ENCODE results near the gene KCNK16.

KCNK16 gene

DNA sequence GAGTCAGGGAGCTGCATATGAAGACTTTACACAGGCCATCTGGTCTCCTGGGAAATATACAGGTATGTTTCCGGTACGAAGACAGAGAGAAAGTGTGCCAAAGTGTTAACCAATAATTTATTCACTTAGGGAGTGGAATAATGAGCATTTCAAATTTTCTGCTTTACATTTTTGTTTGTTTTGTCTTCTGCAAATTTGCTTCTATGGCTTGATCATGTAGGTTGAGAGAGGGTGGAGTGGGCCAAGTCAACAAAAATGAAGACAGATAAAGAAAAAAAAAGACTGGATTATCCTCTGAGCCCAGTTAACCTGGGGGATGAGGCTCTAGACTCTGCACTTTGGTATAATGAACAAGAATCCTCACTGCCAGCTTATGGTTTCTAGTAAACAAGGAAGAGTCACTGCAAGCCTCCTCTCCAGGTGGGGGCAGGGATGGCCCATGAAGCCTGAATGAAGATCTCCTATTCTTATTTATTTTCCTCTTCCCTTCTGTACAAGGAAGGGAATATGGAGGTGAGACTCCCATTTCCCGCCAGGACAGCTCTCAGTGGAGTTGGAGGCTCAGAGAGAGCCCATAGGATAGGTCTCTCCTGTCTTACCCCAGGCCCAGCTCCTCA lies 46.0 kb downstream of the KCNK16 start:
- DNase-seq (ENCODE audit: low spot score): no peak

DNA sequence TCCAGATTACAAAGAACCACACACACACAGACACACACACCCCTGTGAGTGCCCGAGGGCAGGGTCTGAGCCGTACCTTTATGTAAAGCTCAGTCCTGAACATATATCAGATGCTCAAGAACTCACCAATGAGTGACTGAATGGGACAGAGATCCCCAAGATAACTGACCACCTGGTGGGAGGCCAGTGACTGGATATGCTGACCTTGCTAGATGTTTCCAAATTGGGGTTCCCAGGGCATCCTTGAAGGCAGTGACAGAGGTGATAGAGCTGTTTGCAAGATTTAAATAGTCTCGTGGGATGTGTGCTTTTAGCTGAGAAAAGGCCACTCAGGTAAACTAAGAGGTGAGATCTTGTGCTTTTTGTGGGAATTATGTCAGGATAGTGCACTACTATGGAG lies 47.6 kb downstream of the KCNK16 start:
- DNase-seq (ENCODE audit: low spot score): no peak

DNA sequence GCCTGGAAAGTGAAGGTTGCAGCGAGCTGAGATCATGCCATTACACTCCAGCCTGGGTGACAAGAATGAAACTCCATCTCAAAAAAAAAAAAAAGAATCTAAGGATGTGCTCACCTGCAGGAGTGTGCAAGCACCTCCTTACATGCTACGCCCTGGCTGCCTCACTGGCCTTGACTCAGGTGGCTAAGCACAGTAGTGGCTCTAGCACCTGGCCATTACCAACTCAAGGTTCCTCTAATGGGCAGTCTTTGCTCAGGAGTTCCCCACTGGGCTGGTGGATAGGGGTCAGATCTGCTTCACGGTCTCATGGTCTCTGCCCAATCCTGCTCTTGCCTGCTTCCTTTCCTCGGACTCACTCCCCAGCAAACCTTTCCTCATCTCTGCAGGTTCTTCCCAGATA lies 48.0 kb downstream of the KCNK16 start:
- DNase-seq (ENCODE audit: low spot score): no peak

- no peak for DNase-seq (ENCODE audit: low spot score)
Measured at GRCh38 chr6:39273406-39273821, 49.1 kb downstream of the KCNK16 start.

DNA sequence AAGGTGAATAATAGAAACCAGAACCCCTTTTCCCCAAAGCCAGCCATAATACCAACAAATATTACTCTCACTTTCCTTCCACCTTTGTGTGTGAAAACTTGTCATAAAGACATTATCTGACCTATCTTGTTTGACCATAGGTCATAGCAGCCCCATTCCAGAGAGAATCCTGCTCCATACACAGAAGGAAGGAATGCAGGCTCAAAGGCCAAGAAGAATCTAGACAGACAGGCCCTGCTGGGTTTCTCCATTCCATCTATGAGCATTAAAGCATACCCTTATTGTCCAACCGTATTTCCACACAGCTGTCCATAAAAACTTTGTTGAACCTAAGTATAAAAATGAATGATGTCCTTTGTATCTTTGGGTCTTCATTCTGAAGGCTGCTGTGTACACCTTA lies 52.5 kb downstream of the KCNK16 start:
- no peak for DNase-seq (ENCODE audit: low spot score)

- no peak for DNase-seq (ENCODE audit: low spot score)
Measured at GRCh38 chr6:39268721-39269120, 53.8 kb downstream of the KCNK16 start.

GRCh38 chr6:39268171-39268570 lies 54.3 kb downstream of the KCNK16 start:
- DNase-seq (ENCODE audit: low spot score): no peak

GRCh38 chr6:39266782-39267355 lies 55.6 kb downstream of the KCNK16 start:
- no peak for DNase-seq (ENCODE audit: low spot score)

GRCh38 chr6:39266375-39266774 lies 56.1 kb downstream of the KCNK16 start:
- no peak for DNase-seq (ENCODE audit: low spot score)
